IPS-NIHi7 (cell line): ENCODE measurements around the gene PLEKHD1.
"Not testable (repeated sequence)": the region's sequence is repeated elsewhere in the genome, so short reads cannot be mapped to it uniquely, and the experiment has no call there.

Source experiments
- DNase-seq: peaks from one replicate; pipeline ENCODE4 v3.0.0; 2012; ENCODE audit warnings: mixed read lengths; ENCODE audit errors: extremely low spot score

The PLEKHD1 gene

DNA sequence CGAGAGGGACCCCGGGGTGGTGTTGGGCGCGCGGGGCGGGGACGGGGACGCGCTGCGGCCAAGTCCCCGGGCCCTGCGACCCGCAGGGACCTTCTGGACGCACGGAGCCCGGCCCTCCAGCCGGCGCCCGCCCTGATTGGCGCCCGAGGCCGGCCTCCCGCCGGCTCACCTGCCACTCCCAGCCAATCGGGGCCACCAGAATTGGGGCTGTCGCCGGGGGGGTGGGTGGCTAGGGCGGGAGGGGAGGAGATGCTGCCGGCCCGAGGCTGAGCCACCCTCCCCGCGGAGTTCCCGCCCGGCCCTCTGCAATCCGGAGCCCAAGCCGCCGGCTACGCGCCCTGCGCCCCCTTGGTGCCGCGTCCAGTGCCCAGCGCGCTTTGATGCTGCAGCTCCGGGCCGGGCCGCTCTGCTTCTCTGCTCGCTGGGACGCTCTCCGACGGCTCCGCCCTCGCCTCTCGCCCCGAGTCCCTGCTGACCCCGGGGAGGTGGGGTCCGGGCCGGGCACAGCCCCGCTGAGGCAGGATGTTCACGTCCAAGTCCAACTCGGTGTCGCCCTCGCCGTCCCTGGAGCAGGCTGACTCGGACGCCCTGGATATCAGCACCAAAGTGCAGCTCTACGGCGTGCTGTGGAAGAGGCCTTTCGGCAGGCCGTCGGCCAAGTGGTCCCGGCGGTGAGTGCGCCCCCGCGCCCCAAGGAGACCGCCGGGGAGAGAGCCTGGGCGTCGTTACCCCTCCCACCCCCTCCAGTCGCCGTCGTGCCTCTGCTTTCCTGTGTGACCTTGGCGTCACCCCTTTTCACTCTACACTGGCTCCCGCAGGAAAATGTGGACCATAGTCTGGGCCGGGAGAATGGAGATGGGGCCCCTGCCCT lies at the start of gene PLEKHD1:
PLEKHD1 (plus strand) TSS at position 285 of the 871 bp plus-strand sequence; CDS start at position 523, 238 bp downstream.
- DNase-seq, result peak; percentile 97

DNA sequence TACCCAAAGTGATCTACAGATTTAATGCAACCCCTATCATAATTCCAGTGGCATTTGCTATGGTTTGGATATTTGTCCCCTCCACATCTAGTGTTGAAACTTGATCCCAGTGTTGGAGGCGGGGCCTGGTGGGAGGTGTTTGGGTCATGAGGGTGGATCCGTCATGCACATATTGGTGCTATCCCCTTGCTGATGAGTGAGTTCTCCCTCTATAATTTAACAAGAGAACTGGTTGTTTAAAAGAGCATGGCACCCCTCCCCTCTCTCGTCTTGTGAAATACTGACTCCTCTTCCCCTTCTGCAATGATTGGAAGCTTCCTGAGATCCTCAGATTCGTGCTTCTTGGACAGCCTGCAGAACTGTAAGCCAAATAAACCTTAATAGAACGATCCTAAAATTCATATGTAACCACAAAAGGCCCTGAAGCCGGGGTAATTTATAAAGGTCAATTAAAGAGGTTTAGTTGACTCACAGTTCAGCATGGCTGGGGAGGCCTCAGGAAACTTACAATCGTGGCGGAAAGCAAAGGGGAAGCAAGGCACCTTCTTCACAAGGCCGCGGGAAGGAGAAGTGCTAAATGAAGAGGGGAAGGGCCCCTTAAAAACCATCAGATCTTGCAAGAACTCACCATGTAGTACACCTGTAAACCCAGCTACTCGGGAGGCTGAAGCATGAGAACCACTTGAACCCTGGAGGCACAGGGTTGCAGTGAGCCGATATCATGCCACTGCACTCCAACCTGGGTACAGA lies 44.8 kb upstream of the PLEKHD1 start:
- peak; percentile 26 for DNase-seq

DNA sequence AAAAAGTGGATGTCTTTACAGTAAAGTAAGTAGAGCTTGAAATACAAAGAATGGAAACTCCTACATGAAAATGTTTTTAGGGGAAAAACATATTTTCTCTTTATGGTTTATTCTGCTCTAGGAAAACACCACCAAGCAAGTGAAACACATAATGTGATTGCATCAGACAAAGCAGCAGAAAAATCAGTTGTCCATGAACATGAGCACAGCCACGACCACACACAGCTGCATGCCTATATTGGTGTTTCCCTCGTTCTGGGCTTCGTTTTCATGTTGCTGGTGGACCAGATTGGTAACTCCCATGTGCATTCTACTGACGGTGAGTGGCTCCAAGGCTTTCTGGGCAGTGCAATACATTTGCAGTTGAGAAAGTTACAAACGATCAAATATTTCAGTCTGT lies 42.6 kb upstream of the PLEKHD1 start:
- no peak for DNase-seq

DNA sequence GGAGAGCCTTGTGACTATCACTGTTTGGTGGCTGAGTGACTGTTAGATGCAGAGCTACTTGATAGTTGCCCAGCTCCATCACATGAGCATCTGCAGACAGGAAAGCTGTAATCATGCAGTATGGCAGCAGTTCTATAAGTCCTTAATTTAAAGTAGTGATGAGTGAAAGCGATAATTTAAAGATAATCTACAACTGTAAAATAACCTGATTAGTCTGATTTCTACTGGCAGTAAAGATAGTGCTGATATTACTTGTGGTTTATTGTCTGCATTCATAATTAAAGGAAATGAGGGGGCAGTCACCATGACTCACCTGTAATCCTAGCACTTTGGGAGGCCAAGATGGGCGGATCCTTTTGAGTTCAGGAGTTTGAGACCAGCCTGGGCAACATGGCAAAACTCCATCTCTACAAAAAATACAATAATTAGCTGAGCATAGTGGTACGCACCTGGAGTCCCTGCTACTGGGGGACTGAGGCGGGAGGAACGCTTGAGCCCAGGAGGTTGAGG lies 41.2 kb upstream of the PLEKHD1 start:
- no peak for DNase-seq

DNA sequence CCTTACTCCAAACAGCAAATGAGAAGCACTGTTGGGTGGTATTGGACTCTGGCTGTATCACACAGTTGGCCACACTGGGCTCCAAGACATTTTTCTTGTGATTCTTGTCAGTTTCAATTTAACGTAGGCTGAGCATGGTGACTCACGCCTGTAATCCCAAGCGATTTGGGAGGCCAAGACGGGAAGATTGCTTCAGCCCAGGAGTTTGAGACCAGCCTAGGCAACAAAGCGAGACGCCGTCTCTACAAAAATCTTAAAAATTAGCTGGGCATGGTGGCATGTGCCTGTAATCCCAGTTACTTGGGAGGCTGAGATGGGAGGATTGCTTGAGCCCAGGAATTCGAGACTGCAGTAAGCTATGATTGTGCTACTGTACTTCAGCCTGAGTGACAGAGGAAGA lies 35.3 kb upstream of the PLEKHD1 start:
- no peak for DNase-seq

DNA sequence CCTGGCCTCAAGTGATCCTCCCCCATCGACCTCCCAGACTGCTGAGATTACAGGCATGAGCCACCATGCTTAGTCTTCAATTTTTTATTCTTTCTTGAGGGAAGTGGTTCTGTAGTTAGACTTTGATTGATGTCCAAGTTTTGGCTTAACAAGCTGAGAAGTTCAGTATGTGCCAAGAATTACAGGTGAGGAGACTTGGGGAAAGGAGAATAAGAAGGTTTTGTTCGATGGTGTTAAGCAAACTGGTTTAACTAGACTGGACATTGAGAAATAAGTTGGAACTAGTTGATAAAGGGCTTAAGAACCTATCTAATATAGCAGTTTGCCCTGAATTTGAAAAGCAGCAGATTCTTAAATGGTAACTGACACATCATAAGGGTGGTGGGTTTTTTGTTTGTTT lies 32.6 kb upstream of the PLEKHD1 start:
- no peak for DNase-seq

DNA sequence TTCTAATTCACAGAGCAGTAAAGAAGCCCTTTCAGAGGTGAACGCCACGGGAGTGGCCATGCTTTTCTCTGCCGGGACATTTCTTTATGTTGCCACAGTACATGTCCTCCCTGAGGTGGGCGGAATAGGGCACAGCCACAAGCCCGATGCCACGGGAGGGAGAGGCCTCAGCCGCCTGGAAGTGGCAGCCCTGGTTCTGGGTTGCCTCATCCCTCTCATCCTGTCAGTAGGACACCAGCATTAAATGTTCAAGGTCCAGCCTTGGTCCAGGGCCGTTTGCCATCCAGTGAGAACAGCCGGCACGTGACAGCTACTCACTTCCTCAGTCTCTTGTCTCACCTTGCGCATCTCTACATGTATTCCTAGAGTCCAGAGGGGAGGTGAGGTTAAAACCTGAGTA lies 26.2 kb upstream of the PLEKHD1 start:
- DNase-seq, result no peak

DNA sequence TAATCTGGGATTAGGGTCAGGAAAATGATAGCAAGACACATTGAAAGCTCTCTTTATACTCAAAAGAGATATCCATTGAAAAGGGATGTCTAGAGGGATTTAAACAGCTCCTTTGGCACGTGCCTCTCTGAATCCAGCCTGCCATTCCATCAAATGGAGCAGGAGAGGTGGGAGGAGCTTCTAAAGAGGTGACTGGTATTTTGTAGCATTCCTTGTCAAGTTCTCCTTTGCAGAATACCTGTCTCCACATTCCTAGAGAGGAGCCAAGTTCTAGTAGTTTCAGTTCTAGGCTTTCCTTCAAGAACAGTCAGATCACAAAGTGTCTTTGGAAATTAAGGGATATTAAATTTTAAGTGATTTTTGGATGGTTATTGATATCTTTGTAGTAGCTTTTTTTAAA lies 25.4 kb upstream of the PLEKHD1 start:
- no peak for DNase-seq

DNA sequence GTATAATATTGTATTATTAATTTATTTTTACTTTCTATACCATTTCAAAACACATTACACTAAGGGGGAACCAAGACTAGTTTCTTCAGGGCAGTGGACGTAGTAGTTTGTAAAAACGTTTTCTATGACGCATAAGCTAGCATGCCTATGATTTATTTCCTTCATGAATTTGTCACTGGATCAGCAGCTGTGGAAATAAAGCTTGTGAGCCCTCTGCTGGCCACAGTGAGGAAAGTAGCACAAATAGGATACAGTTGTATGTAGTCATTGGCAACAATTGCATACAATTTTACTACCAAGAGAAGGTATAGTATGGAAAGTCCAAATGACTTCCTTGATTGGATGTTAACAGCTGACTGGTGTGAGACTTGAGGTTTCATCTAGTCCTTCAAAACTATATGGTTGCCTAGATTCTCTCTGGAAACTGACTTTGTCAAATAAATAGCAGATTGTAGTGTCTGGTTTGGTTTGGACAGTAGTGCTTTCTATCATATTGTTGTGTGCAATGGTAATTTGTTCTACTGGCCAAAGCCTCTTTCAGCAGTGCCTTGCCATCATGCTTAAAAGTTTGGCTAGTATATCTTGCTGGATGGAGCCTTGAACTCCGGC lies 24.3 kb upstream of the PLEKHD1 start:
- DNase-seq, result peak; percentile 43

DNA sequence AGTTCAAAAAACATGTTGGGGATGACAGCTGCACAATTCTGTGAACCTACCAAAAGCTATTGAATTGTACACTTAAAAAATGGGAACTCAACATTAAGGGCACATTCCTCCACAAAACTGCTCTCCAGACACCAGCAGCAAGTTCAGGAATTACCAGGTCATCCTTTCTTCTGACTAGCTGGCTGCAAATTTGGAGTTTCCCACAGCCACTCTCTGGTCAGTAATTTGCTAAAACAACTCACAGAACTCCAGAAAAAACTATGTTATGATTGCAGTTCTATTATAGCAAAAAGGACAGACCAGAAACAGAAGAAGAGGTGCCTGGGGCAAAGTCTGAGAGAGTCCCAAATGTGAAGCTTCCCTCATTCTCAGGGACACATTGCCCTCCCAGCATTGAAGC lies 20.1 kb upstream of the PLEKHD1 start:
- DNase-seq, result no peak

DNA sequence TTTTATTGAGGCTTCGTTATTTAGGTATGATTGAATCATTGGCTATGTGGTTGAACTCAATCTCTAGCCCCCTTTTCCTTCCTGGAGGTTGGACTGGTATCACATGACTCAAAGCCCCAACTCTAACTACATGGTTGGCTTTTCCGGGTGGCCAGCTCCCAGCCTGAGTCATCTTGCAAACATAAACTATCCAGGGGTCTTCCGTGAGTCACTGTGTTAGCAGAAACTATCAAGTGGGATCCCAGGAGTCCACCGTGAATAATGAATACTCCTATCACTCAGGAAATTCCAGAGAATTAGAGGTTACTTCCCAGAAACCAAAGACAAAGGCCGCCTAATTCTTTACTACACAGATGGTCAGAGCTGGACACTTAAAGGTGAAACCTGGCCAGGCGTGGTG lies 19.7 kb upstream of the PLEKHD1 start:
- peak; percentile 42 for DNase-seq

DNA sequence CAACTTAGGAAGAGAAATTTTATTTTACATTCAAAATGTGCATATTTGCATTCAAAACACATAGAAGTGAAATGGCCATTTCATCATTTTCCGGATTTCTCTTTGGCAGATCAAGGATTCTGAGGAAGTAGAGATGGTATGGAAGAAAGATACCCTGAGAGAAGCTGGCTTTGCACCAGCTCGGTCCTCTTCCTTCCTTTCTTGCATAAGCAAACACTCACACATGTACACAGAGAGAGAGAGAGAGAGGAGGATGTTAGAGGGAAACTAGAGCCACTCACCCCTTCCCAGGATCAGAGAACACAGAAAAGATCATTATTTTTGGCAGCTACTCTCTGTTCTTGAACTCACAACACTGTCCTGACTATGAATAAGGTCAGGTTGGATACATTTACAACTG lies 15.6 kb upstream of the PLEKHD1 start:
- DNase-seq, result no peak

DNA sequence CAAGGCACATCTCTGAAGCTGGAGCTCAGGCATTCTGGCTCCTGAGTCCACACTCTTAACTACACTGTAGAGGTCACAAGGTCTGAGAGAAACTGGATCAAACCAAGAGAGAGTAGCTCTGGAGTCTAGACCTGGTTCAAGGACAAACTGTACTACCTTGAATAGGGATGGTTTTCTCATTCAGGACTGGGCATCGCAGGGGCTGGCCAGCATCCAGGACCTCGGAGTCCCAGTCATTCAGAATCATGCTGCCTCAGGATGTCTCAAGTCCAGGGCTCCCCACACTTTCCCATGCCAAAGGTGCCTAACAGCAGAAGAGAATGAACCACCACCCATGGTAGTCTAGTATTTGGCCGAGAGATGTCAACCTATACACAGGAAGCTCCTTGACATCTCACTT lies 13.1 kb upstream of the PLEKHD1 start:
- DNase-seq, result no peak

DNA sequence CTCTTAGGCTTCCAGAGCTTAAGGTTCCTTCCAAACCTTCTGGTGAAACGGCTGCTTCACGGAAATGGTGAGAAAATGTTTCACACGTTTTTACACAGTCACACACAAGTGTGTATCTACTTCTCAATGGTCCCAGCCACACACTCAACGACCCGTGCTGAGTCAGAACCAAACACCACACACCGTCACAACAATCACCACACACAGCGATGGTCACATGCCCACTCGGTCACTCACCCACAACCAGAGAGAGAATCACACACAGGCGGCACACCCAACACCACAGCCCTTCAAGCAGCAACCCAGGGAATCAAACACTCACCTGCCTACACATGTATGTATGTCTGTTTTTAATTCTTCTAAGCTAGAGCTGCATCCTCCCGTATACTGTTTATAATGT lies 12.6 kb upstream of the PLEKHD1 start:
- DNase-seq, result no peak

DNA sequence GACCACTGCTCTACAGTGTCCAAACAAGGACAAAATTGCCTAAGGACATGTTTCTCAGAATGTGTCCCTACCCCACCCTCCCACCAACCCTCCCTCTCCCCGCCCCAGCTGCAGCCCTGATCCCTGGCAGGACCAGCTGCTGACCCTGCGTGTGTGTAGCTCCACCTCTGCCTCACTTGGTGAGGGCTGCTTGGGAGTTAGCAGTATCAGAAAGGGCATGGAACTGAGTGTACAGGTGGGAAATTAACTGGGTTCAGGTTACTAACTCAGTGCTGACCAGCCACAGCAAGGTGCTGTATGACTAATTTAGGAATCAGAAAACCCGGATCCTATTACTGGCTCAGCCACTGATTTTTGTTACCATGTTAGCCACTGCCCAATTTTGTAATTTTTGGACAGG lies 11.3 kb upstream of the PLEKHD1 start:
- DNase-seq, result no peak

DNA sequence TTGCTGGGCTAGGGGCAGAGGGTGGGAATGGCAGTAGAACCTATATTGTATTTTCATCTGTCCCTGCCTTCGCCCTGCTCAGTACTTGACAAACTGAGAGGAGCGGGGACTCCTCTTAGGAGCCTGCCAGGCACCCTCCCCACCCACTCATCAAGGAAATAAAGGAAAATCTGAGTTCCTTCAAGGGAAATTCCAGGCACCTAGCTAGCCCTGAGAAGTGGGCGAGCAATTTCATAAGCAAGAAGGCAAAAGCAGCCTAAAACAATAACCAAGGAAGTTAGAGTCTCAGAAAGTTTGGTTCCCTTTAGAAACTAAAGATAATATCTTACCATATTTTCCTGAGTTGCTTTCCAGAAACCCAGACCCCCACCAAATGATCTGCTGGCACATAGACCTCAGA lies 10.6 kb upstream of the PLEKHD1 start:
- no peak for DNase-seq

DNA sequence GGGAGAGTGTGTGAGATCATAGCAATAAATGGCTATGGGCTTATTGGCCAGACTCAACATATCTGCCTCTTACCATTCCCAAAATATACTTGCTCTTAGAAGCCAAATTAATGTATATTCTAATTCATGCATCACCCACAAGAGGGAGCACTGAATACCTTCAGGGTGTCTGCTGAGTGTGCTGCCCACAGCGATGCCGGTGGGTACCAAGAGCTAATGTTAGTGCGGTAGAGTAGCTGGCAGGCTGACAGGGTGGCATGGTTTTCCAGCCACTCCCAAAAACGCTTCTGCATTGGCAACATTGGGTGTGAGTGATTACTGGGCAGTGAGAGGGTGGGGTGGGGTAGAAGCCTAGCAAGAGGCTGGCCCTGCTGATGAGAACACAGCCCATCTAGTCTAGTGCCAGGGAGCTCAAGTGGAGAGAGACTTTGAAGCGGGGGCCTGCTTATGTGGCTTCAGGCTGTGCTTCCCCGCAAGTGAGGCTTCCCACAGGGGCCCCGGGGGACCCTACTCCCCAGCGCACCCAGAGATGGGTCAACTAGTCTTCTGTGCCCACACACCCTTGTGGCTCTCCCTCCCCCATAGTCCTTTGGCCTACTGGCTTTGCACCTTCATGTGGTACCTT lies 9.2 kb upstream of the PLEKHD1 start:
- DNase-seq, result peak; percentile 30

DNA sequence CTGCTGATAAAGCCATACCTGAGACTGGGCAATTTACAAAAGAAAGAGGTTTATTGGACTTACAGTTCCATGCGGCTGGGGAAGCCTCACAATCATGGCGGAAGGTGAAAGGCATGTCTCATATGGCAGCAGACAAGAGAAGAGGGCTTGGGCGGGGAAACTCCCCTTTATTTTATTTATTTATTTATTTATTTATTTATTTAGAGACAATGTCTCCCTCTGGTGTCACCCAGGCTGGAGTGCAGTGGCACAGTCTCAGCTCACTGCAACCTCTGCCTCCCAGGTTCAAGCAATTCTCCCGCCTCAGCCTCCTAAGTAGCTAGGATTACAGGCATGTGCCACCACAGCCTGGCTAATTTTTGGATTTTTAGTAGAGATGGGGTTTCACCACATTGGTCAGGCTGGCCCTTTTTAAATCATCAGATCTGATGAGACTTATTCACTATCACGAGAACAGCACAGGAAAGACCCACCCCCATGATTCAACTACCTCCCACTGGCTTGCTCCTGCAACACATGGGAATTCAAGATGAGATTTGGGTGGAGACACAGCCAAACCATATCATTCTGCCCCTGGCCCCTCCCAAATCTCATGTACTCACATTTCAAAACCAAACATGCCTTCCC lies 7.6 kb upstream of the PLEKHD1 start:
- not testable (repeated sequence) for DNase-seq

DNA sequence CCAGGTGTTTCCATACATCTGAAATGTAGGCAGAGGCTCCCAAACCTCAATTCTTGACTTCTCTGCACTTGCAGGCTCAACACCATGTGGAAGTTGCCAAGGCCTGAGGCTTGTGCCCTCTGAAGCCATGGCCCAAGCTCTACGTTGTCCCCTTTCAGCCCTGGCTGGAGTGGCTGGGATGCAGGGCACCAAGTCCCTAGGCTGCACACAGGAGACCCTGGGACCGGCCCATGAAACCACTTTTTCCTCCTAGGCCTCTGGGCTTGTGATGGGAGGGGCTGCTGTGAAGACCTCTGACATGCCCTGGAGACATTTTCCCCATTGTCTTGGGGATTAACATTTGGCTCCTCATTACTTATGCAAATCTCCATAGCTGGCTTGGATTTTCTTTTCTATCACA lies 6.5 kb upstream of the PLEKHD1 start:
- DNase-seq, result not testable (repeated sequence)

DNA sequence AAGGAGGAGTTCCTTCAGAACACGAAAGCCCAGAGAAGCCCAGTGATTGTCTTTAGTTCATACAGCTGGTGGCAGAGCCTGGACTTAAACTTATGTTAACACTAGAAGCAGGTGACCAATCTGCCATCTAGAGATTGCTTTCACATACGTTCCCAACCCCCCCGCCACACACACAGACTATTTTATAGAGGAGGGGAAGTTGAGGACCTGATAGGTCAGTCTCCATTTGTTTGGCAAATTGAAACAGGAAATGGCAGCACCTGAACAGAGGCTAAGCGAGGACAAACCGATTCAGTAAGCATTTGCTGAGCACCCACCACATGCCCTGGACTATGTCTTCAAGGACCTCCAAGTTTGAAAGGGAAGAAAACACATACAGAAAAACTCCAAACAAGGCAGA lies 4.8 kb upstream of the PLEKHD1 start:
- DNase-seq, result no peak

DNA sequence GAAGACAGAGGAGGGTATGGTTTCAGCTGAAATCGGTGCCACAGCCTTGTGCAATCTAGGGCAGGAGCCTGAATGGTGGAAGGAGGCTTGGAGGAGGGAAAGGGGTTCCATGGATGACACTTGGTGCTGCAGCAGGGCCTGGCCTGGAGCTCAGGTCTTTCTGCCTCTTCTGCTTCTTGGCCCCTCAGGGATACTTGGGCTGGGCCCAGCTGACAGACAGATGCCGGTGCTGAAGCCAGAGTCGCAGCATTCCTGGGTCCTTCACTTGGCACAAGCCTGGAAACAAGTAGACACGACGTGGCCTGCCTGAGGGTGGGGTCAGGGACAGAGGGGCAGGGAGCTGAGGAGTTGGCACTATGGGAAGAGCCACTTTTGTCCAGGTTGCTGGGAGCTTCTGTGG lies 4.4 kb upstream of the PLEKHD1 start:
- no peak for DNase-seq
